Activated CD4-positive, CD25-positive, alpha-beta regulatory T cell treated with anti-CD3 and anti-CD28 coated beads, Interleukin-2, amount 50 U/mL, for 72 hours (primary cell): Measurements from ENCODE around the gene MET.
"Not testable (repeated sequence)": the region's sequence is repeated elsewhere in the genome, so short reads cannot be mapped to it uniquely, and the experiment has no call there.

ENCODE experiments used
- DNase-seq: peaks from one replicate; pipeline ENCODE4 v3.0.0; 2021

The MET gene

GRCh38 chr7:116728413-116728812 is 56.4 kb downstream of the MET start:
- no peak for DNase-seq

- DNase-seq = no peak
Observed at GRCh38 chr7:116730097-116731022, 58.4 kb downstream of the MET start.

- DNase-seq = no peak
Observed at GRCh38 chr7:116731023-116731395, 59.0 kb downstream of the MET start.

- DNase-seq = no peak
Observed at GRCh38 chr7:116731445-116732335, 59.7 kb downstream of the MET start.

- no peak for DNase-seq
Observed at GRCh38 chr7:116732788-116733694, 61.0 kb downstream of the MET start.

- DNase-seq = no peak
Observed at GRCh38 chr7:116733924-116734580, 62.1 kb downstream of the MET start.

- no peak for DNase-seq
Observed at GRCh38 chr7:116734710-116735109, 62.7 kb downstream of the MET start.

GRCh38 chr7:116736927-116737715 is 65.1 kb downstream of the MET start:
- DNase-seq = no peak

GRCh38 chr7:116738378-116738777 is 66.4 kb downstream of the MET start:
- DNase-seq = no peak

GRCh38 chr7:116739307-116739706 is 67.3 kb downstream of the MET start:
- DNase-seq = no peak

- no peak for DNase-seq
Observed at GRCh38 chr7:116740231-116740630, 68.2 kb downstream of the MET start.

- DNase-seq = no peak
Observed at GRCh38 chr7:116740755-116741462, 68.9 kb downstream of the MET start.

- DNase-seq = no peak
Observed at GRCh38 chr7:116741625-116742316, 69.8 kb downstream of the MET start.

- DNase-seq = no peak
Observed at GRCh38 chr7:116742641-116743040, 70.6 kb downstream of the MET start.

- DNase-seq = not testable (repeated sequence)
Observed at GRCh38 chr7:116743835-116744234, 71.8 kb downstream of the MET start.

GRCh38 chr7:116746388-116746787 is 74.4 kb downstream of the MET start:
- DNase-seq = not testable (repeated sequence)

- DNase-seq = not testable (repeated sequence)
Observed at GRCh38 chr7:116751070-116751469, 79.1 kb downstream of the MET start.

- DNase-seq = no peak
Observed at GRCh38 chr7:116752305-116753074, 80.5 kb downstream of the MET start.

- no peak for DNase-seq
Observed at GRCh38 chr7:116753130-116753529, 81.1 kb downstream of the MET start.
